Head of caudate nucleus (tissue), 42 donors: ENCODE data around the gene CAMK2A.

Experiments
- DNase-seq, 42 donors: peaks; one replicate each; pipeline versions ENCODE4 v3.0.0 to v3.0.0-alpha.2; 2020 to 2021; ENCODE audit warnings: mixed read lengths in 7 of 42
- intact Hi-C: fragments of 100-400 bp; cut with DNase I; formaldehyde crosslinking; loops from one replicate; pipeline ENCODE4 v1.15.0; 2022

Gene CAMK2A

GRCh38 chr5:150317048-150318003, 27.8 kb upstream of the CAMK2A start:
- no peak for DNase-seq
- intact Hi-C loops: no loop called here

GRCh38 chr5:150316320-150316719, 26.7 kb upstream of the CAMK2A start:
- DNase-seq: no peak
- intact Hi-C loops: no loop called here

- intact Hi-C loops: no loop called here
- no peak for DNase-seq
These were observed 25.7 kb upstream of the CAMK2A start for GRCh38 chr5:150315245-150315644.

GRCh38 chr5:150313921-150314716, 24.5 kb upstream of the CAMK2A start:
- intact Hi-C loops: no loop called here
- DNase-seq: no peak

- intact Hi-C loops: no loop called here
- no peak for DNase-seq
These were observed 23.9 kb upstream of the CAMK2A start for GRCh38 chr5:150313501-150313900.

GRCh38 chr5:150312518-150312917, 22.9 kb upstream of the CAMK2A start:
- DNase-seq: peak in 2 of 42 donors; percentile 23 to 27
- intact Hi-C loops: no loop called here

- intact Hi-C loops: no loop called here
- peak in 1 of 42 donors; percentile 5 for DNase-seq
These were observed 21.6 kb upstream of the CAMK2A start for GRCh38 chr5:150311015-150311692.

GRCh38 chr5:150310246-150310645, 20.7 kb upstream of the CAMK2A start:
- DNase-seq: no peak
- intact Hi-C loops: no loop called here

- intact Hi-C loops: no loop called here
- DNase-seq: no peak
These were observed 20.3 kb upstream of the CAMK2A start for GRCh38 chr5:150309886-150310239.

GRCh38 chr5:150309101-150309885, 19.7 kb upstream of the CAMK2A start:
- intact Hi-C loops: no loop called here
- DNase-seq: peak in 14 of 42 donors; percentile 44 to 79 (median 58)

- DNase-seq: peak in 13 of 42 donors; percentile 21 to 72 (median 61)
- intact Hi-C loops: no loop called here
These were observed 18.2 kb upstream of the CAMK2A start for GRCh38 chr5:150307617-150308426.

GRCh38 chr5:150306775-150307174, 17.2 kb upstream of the CAMK2A start:
- DNase-seq: peak in 1 of 42 donors; percentile 5
- intact Hi-C loops: no loop called here

GRCh38 chr5:150305557-150305956, 16.0 kb upstream of the CAMK2A start:
- no peak for DNase-seq
- intact Hi-C loops: no loop called here

- no peak for DNase-seq
- intact Hi-C loops: no loop called here
These were observed 15.5 kb upstream of the CAMK2A start for GRCh38 chr5:150305095-150305494.

GRCh38 chr5:150304481-150305081, 15.0 kb upstream of the CAMK2A start:
- DNase-seq: no peak
- intact Hi-C loops: no loop called here

GRCh38 chr5:150303660-150304386, 14.2 kb upstream of the CAMK2A start:
- intact Hi-C loops: no loop called here
- DNase-seq: no peak

- DNase-seq: no peak
- intact Hi-C loops: no loop called here
These were observed 13.6 kb upstream of the CAMK2A start for GRCh38 chr5:150303070-150303615.
